Measurements from ENCODE around the gene COL28A1. TPM values are rescaled to one million over a fixed set of nuclear protein-coding genes. Genes with fewer than 3 reads are reported as not detected.

Gene COL28A1
- polyA plus RNA-seq, 1 experiment = 0.04 TPM

GRCh38 chr7:7323921-7324320, 211.8 kb downstream of the COL28A1 start:
- TF ChIP-seq, protein P1, sequence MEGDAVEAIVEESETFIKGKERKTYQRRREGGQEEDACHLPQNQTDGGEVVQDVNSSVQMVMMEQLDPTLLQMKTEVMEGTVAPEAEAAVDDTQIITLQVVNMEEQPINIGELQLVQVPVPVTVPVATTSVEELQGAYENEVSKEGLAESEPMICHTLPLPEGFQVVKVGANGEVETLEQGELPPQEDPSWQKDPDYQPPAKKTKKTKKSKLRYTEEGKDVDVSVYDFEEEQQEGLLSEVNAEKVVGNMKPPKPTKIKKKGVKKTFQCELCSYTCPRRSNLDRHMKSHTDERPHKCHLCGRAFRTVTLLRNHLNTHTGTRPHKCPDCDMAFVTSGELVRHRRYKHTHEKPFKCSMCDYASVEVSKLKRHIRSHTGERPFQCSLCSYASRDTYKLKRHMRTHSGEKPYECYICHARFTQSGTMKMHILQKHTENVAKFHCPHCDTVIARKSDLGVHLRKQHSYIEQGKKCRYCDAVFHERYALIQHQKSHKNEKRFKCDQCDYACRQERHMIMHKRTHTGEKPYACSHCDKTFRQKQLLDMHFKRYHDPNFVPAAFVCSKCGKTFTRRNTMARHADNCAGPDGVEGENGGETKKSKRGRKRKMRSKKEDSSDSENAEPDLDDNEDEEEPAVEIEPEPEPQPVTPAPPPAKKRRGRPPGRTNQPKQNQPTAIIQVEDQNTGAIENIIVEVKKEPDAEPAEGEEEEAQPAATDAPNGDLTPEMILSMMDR (IDR thresholded peaks at IDR 0.05; ENCODE audit: insufficient read depth, low read depth, low read length) = no peak
- H3K4me3 ChIP-seq (ENCODE audit: low read depth, low read length) = no peak overlapping the region
- no peak for DNase-seq (ENCODE audit: low read depth)
- POLR2A ChIA-PET = no interaction called here
- H3K36me3 ChIP-seq (ENCODE audit: control insufficient read depth, insufficient read depth, low read length) = no peaks in the 10 kb centered on the region
- CTCF ChIA-PET = no interaction called here
- H3K27me3 ChIP-seq (ENCODE audit: control insufficient read depth, insufficient read depth, low read length) = no peaks in the 10 kb centered on the region

- POLR2A ChIA-PET = no interaction called here
- no peak for DNase-seq (ENCODE audit: low read depth)
- TF ChIP-seq, protein P1 (IDR thresholded peaks at IDR 0.05; ENCODE audit: insufficient read depth, low read depth, low read length) = no peak
- Histone ChIP-seq H3K4me3 (ENCODE audit: low read depth, low read length) (no peak overlapping the region), H3K36me3 (ENCODE audit: control insufficient read depth, insufficient read depth, low read length) (no peaks in the 10 kb centered on the region), H3K27me3 (ENCODE audit: control insufficient read depth, insufficient read depth, low read length) (no peaks in the 10 kb centered on the region)
- CTCF ChIA-PET = no interaction called here
Observed at GRCh38 chr7:7323352-7323751, 212.3 kb downstream of the COL28A1 start.

DNA sequence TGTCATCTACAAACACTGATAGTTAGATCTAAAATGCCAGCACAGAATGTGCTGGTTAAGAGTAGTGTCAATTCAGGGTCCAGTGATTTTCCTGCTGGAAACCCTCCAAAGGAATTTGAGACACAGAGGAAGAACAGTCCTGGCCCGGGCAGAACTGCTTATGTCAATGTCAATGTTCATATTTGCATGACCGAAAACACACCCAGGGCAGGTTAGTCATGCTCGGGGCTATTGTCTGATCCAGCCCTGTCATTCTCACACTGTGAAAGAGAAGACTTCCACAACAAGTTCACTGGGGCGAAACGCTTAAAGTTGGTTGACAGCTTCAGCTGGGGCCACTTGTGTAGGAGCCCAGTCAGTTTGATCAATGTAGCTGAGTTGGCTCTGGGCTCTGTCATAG, 214.0 kb downstream of the COL28A1 start:
- POLR2A ChIA-PET = interaction anchor here (0.6 kb wide), 1 partner anchor 13 kb away, joined by 11 read pairs; no protein-coding TSS in a partner anchor
- H3K27me3 ChIP-seq (ENCODE audit: control insufficient read depth, insufficient read depth, low read length) = no peaks in the 10 kb centered on the region
- TF ChIP-seq, protein P1 (IDR thresholded peaks at IDR 0.05; ENCODE audit: insufficient read depth, low read depth, low read length) = no peak
- DNase-seq (ENCODE audit: low read depth) = no peak
- CTCF ChIA-PET = interaction anchor here (1.4 kb wide), 1 partner anchor 12 kb away, joined by 3 read pairs; no protein-coding TSS in a partner anchor
- no peak overlapping the region for H3K4me3 ChIP-seq (ENCODE audit: low read depth, low read length)
- no peaks in the 10 kb centered on the region for H3K36me3 ChIP-seq (ENCODE audit: control insufficient read depth, insufficient read depth, low read length)

DNA sequence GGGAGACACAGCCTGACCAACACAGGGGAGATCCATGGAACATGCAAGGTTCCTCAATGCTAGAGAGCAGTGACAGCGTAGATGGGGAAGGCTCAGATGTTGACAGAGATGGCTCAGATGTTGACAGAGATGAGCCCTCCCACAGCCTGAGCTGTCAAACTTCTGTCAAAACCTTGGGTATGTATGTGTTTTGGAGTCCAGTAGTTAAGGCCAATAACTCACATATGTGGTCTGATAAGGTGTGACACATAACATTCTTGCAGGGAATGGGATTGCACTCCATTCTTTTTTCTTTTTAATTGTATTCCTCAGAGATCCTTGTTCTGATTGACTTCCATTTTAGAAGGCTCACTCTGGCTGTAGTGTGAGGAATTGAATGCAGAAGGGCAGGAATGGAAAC, 217.1 kb downstream of the COL28A1 start:
- no peak for DNase-seq (ENCODE audit: low read depth)
- ChIA-PET CTCF (no interaction called here), POLR2A (no interaction called here)
- Histone ChIP-seq H3K36me3 (ENCODE audit: control insufficient read depth, insufficient read depth, low read length) (no peaks in the 10 kb centered on the region), H3K4me3 (ENCODE audit: low read depth, low read length) (no peak overlapping the region), H3K27me3 (ENCODE audit: control insufficient read depth, insufficient read depth, low read length) (no peaks in the 10 kb centered on the region)
- TF ChIP-seq, protein P1 (IDR thresholded peaks at IDR 0.05; ENCODE audit: insufficient read depth, low read depth, low read length) = no peak

- CTCF ChIA-PET = no interaction called here
- no peak for DNase-seq (ENCODE audit: low read depth)
- Histone ChIP-seq H3K36me3 (ENCODE audit: control insufficient read depth, insufficient read depth, low read length) (no peaks in the 10 kb centered on the region), H3K4me3 (ENCODE audit: low read depth, low read length) (no peak overlapping the region), H3K27me3 (ENCODE audit: control insufficient read depth, insufficient read depth, low read length) (no peaks in the 10 kb centered on the region)
- POLR2A ChIA-PET = no interaction called here
- TF ChIP-seq, protein P1 (IDR thresholded peaks at IDR 0.05; ENCODE audit: insufficient read depth, low read depth, low read length) = no peak
Observed at GRCh38 chr7:7317850-7318249, 217.8 kb downstream of the COL28A1 start.

Data from BJ (cell line).